ENCODE data around the gene RTN4RL2.

DNA sequence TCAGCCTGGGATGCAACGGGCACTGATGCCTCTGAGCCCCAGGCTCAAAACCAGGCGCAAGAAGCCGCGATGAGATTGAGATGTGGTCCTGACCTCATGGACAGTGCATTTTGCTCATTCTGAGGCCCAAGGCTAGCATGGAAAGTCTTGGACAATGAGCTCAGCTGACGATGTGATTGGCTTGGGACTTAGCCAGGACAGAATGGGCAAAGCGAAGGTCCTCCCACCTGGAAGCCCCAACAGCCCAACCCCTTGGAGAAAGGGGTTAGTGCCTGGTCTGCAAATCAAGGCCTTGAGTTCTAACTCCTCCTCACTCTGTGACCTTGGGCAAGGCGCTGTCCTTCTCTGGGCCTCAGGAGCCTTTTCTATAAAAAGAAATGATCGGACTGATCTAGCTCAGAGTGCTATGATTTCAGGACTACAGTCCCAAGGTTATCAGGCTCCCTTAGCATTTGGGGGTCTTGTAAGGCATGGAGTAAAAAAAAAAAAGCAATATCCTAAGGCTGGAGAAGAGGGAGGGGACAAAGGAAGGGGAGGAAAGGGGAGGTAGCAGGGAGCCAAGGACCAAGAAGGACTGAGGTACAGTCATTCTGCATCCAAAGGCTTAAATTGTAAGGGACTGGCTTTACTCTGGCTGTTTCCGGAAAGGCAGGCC is 36.1 kb upstream of the RTN4RL2 start:
- TF ChIP-seq, protein P1, sequence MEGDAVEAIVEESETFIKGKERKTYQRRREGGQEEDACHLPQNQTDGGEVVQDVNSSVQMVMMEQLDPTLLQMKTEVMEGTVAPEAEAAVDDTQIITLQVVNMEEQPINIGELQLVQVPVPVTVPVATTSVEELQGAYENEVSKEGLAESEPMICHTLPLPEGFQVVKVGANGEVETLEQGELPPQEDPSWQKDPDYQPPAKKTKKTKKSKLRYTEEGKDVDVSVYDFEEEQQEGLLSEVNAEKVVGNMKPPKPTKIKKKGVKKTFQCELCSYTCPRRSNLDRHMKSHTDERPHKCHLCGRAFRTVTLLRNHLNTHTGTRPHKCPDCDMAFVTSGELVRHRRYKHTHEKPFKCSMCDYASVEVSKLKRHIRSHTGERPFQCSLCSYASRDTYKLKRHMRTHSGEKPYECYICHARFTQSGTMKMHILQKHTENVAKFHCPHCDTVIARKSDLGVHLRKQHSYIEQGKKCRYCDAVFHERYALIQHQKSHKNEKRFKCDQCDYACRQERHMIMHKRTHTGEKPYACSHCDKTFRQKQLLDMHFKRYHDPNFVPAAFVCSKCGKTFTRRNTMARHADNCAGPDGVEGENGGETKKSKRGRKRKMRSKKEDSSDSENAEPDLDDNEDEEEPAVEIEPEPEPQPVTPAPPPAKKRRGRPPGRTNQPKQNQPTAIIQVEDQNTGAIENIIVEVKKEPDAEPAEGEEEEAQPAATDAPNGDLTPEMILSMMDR (IDR thresholded peaks at IDR 0.05): no peak
- TF ChIP-seq EP300 (IDR thresholded peaks at IDR 0.05) (no peak), POLR2A (IDR thresholded peaks at IDR 0.05) (no peak)

Measured in ovary (tissue), 3 donors.